GM21737 (cell line): Measurements from ENCODE around the gene ZMYND15.

Experiments
- ATAC-seq: cut with Tn5 transposase; IDR thresholded peaks from one replicate; pipeline ENCODE4 v1.9.1; 2021; ENCODE audit warnings: mild to moderate bottlenecking, moderate library complexity; ENCODE audit not compliant: unreplicated experiment

The ZMYND15 gene

DNA sequence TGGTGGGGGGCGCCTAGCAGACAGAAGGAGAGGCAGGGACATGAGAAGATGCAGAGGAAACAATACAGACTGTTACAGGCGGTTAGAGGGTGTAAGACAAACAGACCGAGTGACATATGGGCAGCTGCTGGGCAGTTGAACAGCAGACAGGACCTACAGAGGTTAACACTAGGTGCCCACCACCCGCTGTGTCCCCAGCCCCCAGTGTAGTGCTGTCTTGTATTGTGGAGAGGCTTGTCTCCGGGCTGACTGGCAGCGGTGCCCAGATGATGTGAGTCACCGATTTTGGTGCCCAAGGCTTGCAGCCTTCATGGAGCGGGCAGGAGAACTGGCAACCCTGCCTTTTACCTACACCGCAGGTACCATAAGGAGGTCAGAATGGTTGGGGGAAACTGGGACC, 2.5 kb downstream of the ZMYND15 start:
- no peak for ATAC-seq

DNA sequence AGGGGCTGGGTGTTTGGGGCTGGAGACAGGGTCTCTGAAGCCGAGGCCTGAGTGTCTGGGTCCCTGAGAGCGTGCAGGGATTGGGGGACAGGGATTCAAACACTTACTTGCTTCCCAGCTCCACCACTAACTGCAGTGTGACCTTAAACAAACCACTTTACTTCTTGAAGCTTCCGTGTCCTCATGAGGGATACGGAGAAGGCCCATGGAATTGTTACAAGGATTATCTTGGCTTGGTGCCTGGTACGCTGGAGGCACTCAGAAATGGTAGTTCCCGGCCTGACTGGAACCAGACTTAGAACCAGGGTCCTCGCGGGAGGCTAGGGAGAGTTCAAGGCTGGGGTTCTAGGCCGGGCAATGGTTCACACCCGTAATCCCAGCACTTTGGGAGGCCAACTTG, 3.0 kb downstream of the ZMYND15 start:
- no peak for ATAC-seq

DNA sequence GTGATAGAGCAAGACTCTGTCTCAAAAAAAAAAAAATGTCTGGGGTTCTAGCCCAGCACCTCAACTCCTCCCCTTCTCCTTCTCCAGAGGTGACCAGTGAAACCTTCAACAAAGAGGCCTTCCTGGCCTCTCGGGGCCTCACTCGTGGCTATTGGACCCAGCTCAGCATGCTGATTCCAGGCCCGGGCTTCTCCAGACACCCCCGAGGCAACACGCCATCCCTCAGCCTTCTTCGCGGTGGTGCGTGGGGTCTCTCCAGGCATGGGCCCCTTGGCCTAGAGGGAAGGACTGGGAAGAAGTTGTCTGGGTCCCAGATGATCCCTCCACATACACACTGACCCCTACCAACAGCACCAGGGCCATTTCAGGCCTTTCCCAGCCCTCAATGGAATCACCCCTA, 3.6 kb downstream of the ZMYND15 start:
- no peak for ATAC-seq

DNA sequence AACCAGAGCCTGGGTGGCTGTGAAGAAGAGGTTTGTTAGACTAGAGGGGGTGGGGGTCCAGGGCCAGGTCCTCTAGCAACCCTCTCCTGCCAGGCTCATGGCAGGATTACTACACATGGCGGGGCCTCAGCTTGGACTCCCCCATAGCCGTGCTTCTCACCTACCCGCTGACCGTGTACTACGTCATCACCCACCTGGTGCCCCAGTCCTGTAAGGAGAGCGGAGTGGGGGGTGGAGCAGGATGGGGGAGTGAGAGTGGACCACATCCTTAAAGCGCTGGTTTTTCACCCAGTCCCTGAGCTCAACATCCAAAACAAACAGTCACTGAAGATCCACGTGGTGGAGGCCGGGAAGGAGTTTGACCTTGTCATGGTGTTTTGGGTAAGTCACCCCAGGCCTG, 4.3 kb downstream of the ZMYND15 start:
- no peak for ATAC-seq

DNA sequence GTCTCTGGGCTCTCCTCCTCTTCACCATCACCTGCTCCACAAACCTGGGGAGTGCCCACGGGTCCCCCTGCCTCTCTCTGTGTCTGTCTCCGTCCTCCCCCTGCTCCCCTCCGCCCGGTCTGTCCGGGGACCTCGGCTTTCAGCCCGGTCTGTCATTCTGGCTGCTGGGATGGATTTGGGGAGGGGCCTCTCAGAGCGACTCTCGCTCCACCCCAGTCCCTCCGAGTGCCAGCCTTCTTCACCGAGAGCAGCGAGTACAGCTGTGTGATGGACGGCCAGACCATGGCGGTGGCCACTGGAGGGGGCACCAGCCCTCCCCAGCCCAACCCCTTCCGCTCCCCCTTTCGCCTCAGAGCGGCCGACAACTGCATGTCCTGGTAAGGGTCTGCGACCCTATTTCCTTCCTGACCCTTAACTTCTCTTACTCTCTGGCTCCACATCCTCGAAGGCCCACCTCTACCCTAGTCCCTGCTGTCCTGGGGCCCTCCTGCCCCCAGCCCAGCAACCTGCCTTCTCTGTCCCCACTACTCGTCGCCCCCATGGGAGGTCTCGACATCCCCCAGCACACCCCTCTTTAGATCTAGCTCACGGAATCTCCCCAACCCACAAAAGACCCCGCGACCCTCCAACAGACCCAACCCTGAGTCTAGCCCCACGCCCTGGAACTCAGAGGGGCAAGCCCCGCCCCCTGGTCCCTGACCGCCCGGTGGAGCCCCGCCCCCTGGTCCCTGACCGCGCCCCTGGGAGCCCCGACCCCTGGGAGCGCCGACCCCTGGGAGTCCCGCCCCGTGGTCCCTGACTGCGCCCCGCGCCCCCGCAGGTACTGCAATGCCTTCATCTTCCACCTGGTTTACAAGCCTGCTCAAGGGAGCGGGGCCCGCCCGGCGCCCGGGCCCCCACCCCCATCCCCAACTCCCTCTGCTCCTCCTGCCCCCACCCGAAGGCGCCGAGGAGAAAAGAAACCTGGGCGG, 5.7 kb downstream of the ZMYND15 start:
- ATAC-seq = no peak

DNA sequence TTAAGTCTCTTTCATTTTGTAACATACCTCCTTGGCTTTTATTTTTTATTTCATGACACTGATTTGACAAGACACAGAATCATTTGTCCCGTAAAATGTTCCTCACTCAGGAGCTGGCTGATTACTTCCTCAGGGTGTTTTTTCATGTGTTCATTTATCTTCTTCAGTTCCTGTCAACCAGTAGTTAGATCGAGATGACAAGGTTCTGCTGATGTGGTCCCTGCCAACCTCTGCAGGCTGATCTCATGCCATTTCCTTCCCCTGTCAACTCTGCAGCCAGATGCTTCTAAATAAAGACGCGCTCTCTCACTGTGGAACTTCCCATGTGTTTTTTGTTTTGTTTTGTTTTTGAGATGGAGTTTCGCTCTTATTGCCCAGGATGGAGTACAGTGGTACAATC, 8.2 kb downstream of the ZMYND15 start:
- no peak for ATAC-seq

DNA sequence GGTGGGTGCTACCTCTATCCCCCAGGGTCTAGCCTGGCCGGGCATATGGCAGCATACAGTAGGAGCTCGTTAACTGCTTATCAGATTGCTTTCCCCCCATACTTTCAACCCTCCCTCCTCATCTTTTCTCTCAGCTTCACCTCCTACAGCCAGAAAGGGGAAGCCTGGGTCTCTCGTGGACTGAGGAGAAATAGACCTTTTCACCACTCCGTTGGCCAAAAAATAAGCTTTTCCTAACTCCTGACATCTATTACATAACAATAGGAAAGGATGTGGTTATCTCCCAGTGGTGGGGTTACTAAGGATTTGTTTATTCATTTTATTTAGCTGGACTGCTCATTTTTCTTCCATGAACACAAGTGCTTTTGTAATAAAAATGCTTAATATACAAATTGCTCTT, 9.1 kb downstream of the ZMYND15 start:
- ATAC-seq = no peak

DNA sequence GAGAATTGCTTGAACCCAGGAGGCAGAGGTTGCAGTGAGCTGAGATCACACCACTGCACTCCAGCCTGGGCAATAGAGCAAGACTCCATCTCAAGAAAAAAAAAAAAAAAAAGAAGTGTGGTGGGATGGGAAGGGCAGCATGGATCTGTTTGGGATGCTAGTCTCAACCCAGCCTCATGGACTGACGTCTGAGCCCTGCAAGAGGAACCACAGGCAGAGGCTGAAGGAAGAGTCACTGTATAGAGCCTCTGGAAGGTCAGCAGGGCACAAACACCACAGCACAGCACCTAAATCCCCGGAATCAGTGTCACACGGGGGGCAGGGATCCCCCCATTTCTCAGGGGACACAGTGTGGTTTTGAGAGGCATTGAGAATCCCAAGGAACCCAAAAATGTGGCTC, 11.0 kb downstream of the ZMYND15 start:
- ATAC-seq = no peak

DNA sequence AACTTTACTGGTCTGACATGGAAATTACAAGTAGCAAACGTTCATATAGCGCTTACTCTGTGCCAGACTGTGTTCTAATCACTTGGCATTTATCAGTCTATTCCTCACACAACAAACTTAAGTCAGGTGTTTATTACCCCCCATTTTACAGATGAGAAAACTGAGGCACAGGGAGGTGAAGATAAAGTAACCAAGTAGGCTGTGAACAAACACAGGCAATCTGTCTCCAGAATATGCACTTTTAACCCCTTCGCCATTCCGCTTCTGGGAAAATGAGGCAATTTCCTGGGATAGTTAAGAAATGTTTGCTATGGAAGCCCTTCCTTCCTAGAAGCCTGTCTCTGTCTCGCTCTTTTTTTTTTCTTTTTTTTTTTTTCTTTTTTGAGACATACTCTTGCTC, 12.3 kb downstream of the ZMYND15 start:
- no peak for ATAC-seq

DNA sequence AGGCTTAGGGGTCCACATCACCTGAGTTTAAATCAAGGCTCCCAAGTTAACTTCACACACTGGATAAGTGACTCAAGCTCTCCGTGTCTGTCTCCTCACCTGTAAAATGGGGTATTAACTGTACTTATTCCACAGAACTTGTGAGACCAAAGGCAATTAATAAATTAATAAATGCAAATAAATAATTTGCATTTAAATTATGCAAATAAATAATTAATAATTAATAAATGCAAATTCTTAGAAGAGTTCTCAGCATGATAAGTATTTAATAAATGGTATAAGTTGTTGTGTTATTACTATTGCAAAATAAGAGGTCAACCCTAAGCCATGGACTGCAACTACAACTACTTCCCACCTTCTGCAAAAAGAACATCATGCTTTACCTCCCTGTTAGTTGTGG, 13.8 kb downstream of the ZMYND15 start:
- no peak for ATAC-seq

DNA sequence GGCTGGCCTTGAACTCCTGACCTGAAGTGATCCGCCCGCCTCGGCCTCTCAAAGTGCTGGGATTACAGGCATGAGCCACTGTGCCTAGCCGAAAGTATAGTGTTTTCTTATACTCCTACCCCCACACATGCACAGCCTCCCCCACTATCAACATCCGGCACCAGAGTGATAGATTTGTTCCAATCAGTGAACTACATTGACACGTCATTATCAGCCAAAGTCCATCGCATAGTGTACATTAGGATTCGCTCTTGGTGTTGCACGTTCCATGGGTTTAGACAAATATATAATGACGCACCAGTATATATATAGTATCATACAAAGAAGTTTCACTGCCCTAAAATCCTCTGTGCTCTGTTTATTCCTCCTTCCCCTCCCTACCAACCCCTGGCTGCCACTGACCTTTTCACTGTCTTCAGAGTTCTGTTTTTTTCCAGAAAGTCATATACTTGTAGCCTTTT, 20.2 kb downstream of the ZMYND15 start:
- ATAC-seq = no peak

DNA sequence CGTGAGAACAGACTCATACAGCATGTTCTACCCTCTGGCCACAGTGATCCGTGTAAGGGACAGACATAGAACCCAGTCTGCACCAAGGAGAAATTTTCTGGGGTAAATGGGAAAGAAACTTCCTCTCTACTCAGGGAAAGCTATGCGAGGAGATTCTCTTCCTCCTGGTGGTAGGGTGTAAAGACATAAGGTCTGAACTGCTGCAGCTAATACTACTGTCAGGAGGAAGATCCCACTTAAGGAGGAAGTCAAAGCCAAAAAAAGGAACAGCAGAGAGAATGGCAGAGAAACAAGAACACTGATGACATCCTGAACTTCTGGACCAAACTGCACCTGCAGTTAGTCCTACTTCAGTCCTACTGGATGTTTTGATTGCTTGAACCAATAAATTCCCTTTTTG, 25.0 kb downstream of the ZMYND15 start:
- ATAC-seq = no peak

DNA sequence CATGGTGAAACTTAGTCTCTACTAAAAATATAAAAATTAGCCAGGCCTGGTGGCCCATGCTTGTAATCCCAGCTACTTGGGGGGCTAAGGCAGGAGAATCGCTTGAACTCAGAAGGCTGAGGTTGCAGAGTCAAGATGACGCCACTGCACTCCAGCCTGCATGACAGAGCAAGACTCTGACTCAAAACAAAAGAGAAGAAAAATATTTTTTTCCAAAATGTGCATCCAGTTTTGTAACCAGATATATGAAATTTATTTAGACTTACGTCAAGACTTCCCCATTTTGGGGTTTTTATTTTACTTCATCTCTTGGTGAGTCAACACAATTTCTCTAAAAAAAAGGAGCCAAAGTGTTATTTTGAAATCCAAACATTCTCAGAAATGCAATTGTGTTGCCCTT, 26.6 kb downstream of the ZMYND15 start:
- ATAC-seq = no peak

DNA sequence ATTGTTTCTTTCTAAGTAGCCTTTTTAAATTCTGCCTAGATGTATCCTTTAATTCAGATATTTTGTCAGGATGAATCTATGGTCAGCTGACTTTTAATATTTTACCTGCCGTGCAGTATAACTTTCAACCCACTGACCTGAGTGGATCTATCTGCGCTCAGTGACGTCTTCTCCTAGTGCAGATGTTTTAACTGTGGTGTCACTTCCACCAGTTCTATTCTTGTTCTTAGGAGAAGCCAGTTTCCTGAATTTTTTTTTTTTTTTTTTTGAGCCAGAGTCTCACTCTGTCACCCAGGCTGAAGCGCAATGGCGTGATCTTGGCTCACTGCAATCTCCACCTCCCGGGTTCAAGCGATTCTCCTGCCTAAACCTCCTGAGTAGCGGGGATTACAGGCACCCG, 27.1 kb downstream of the ZMYND15 start:
- ATAC-seq = no peak

DNA sequence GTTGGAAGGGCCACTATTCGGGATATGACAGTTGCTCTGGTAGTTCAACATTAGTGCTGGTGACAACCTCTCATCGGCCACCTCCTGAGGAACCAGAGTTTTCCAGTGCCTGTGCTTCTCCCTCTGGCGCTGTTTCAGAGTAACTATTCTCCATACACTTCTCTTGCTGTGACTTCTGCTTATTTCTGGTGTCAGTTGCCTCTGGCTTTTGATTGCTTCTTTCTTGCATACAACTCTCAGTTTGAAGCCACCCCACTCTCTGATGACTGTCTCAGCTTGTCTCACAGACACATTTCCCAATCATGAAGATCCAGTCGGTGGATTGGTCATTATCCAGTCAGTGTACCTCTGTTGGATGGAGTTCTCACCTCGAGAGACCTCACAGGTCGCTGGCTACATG, 28.7 kb downstream of the ZMYND15 start:
- no peak for ATAC-seq

DNA sequence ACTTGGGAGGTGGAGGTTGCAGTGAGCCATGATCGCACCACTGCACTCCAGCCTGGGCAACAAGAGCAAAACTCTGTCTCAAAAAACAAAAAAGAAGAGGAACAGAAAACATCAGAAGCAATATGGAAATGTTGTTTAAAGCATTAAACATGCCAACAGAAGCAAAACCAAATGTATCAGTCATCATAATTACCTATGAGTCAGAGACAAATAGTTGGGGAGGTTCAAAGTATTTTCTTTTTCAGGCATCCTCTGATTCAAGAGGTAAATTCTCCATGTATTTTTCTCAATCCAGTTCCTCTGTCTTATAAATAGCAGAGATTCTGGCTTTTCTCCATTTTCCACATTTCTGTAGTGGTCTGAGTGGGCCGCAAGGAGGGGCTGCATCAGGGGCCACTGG, 30.0 kb downstream of the ZMYND15 start:
- no peak for ATAC-seq

DNA sequence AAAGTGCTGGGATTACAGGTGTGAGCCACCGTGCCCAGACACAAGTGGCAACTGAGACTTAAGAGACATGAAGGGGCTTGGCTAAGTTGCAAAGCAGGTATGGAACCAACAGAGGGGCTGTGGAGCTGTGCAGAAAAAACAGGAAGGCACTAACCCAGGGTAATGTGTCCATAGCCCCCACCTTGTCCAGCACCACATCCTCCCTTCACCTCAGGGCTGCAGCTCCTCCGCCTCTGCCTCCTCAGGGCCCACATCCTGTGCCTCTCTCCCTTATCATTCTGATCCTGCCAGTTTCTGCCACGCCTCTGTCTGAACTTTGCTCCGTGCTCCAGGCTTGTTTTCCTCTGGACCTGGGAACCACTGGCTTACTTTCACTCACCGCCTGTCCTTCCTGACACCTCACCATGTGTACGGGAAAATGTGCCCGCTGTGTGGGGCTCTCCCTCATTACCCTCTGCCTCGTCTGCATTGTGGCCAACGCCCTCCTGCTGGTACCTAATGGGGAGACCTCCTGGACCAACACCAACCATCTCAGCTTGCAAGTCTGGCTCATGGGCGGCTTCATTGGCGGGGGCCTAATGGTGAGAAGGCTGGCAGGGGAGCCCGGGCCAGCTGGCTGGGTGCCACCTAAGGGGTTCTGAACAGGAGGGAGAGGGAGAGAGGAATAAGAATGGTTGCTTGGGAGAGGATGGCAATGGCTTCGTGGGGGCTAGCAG, 32.0 kb downstream of the ZMYND15 start, which contains the start of gene TM4SF5:
Gene TM4SF5 (plus strand): TSS at position 368 of the 716 bp plus-strand sequence. CDS start 37 bp downstream, at position 405.
- ATAC-seq = no peak

DNA sequence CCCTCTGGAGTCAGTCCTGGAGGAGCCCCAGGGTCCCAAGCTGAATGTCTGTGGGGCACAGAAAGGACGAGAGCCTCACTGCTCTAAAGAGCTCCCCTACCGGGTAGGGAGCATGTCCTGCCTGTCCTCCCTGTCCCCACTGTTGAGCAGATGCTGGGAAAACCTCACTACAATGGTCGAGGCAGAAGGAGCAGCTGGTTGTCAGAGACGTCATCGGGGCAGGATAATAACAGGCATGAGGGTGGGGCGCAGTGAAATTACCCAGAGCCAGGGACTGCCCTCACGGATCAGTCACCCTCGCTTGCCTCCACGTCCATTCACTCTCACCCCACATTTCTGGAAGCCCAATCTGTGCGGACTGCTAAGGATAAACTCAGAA, 32.6 kb downstream of the ZMYND15 start:
- ATAC-seq = no peak

DNA sequence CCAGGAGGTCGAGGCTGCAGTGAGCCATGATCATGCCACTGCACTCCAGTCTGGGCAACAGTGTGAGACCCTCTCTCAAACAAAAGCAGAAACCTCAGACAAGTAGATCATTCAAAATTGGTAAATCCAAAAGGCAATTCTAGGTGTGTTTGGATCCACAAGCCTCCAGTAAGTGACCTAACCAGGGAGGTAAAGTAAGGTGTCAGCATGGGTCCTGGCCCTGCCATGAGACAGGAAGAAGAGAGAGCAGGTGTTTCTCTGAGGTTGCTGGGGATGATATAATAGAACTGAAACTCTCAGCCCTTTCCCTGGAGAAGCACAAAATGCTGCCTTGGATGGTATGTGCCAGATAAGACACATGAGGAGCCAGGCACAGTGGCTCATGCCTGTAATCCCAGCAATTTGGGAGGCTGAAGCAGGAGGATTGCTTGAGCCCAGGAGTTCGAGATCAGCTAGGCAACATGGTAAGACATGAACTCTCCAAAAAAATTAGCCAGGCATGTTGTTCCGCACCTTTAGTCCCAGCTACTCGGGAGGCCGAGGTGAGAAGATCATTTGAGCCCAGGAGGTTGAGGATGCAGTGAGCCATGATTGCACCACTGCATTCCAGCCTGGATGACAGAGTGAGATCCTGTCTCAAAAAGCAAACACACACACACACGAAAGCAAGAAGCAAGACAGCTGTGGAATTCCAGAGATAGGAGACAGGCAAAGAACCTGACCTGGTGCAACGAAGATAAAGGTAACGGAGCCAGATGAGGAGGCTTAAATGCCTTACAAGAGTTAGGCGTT, 38.5 kb downstream of the ZMYND15 start:
- no peak for ATAC-seq

DNA sequence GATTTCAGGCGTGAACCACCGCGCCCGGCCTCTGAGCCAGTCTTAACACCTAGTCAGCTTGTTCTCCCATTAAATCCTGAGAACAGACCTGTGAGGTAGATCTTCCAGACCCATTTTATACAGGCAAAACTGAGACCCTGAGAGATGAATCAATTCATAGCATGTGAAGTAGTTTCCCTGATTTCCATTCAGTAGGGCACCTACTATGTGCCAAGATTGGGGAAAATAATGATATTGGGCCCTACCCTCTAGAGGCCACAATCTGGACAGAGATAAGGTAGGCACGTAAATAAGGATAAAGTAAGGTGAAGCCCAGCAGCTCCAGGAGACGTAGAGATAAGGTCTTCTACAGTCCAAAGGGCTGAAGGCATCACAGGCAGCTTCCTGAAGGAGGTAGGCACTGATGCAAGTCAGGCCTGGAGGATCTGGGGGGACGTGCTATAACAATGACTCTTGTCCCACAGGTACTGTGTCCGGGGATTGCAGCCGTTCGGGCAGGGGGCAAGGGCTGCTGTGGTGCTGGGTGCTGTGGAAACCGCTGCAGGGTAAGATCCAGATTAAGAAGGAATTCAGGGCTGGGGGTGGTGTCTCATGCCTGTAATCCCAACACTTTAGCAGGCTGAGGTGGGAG, 40.8 kb downstream of the ZMYND15 start:
- ATAC-seq = no peak

DNA sequence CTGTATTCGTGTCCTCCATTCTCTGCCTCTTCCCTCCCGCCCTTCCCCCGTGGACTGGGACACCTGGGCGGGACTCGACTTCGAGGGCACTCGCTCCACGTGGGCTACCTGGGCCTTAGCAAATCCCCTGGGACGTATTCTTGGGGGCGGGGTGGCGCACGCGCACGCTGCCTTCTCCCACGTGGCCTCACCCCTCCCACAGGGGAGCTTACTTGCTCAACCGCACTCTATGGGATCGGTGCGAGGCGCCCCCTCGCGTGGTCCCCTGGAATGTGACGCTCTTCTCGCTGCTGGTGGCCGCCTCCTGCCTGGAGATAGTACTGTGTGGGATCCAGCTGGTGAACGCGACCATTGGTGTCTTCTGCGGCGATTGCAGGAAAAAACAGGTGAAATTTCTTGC, 43.0 kb downstream of the ZMYND15 start:
- no peak for ATAC-seq
